Brain pericyte (primary cell): Measurements from ENCODE around the gene RPS17.
"Not testable (repeated sequence)": the region's sequence is repeated elsewhere in the genome, so short reads cannot be mapped to it uniquely, and the experiment has no call there.

Experiments
- DNase-seq: peaks from one replicate; pipeline ENCODE4 v3.0.0-alpha.2; 2012; ENCODE audit warnings: low read depth, low spot score

RPS17 gene

DNA sequence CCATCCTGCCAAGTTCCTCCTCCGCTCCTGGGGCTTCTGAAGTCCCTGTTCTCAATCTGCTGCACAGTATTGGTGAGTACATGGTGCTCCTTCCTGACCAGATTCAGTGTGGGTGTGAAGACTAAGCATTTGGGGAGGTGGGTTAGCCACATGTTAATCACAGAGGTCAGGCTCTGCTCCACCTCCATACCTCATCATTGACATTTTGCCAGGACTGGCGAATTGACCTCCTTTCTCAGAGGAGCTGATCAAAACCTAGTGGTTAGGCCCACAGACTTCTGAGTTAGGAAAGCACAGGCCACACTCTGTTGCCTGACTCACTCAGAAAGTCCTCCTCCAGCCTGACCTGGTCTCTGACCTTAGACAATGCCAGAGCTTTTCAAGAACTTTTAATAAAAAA lies 8.4 kb upstream of the RPS17 start:
- no peak for DNase-seq

DNA sequence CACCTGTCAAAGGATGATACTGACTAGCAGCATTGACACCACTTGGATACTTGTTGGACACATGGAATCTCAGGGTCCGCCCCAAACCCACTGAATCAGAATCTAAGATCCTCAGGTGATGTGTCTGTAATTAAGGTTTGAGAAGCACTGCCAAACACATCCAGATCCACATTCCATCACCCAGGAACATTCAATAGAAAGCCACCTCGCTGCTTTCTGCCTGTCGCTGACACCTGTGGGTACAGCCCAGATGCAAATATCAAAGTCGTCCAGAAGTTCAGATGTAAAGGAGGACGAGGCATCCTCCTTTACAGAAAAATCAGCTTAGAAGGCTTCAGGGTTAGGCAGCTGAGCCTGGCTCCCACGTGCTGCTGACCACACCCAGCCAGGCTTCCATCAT lies 5.2 kb upstream of the RPS17 start:
- no peak for DNase-seq

- DNase-seq: no peak
Measured at GRCh38 chr15:82545002-82545401, 4.7 kb upstream of the RPS17 start.

- no peak for DNase-seq
Measured at GRCh38 chr15:82544431-82544830, 4.2 kb upstream of the RPS17 start.

- DNase-seq: peak; percentile 59
Measured at GRCh38 chr15:82543160-82543559, 2.9 kb upstream of the RPS17 start.

- peak; percentile 16 for DNase-seq
Measured at GRCh38 chr15:82540984-82541431, 751 bp upstream of the RPS17 start.

GRCh38 chr15:82539691-82540054 lies 584 bp downstream of the RPS17 start:
- peak; percentile 5 for DNase-seq

- no peak for DNase-seq
Measured at GRCh38 chr15:82538961-82539690, 1.1 kb downstream of the RPS17 start.

GRCh38 chr15:82537351-82537908 lies 2.8 kb downstream of the RPS17 start:
- no peak for DNase-seq

GRCh38 chr15:82536409-82537350 lies 3.6 kb downstream of the RPS17 start:
- no peak for DNase-seq

GRCh38 chr15:82535566-82536408 lies 4.5 kb downstream of the RPS17 start:
- no peak for DNase-seq

- not testable (repeated sequence) for DNase-seq
Measured at GRCh38 chr15:82535151-82535550, 5.1 kb downstream of the RPS17 start.

GRCh38 chr15:82534457-82534861 lies 5.8 kb downstream of the RPS17 start:
- not testable (repeated sequence) for DNase-seq

- no peak for DNase-seq
Measured at GRCh38 chr15:82533801-82534200, 6.5 kb downstream of the RPS17 start.

- no peak for DNase-seq
Measured at GRCh38 chr15:82532991-82533481, 7.2 kb downstream of the RPS17 start.

GRCh38 chr15:82532383-82532990 lies 7.8 kb downstream of the RPS17 start:
- DNase-seq: no peak

GRCh38 chr15:82531496-82532382 lies 8.5 kb downstream of the RPS17 start:
- no peak for DNase-seq

GRCh38 chr15:82530606-82531379 lies 9.5 kb downstream of the RPS17 start:
- peak; percentile 8 for DNase-seq

DNA sequence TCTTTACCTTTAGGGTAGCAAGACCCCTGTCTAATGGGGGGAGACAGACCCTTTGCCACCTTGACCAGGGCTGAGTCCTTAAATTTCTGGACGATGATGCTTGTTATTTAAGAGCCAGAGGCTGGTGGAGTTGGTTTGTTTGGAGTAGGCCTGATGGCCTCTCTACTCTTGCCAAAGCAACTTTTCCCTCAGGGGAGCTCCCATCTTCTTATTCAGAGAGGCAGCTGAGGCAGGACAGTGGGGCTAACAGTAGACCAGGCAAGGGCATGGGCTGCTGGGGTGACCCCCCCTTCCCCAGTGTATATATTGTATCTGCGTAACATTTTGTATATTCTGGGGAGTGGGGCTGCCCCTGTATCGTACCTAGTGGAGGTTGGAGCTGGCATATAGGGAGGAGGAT lies 10.3 kb downstream of the RPS17 start:
- DNase-seq: no peak
